Right lobe of liver (tissue), 4 donors: ENCODE measurements around the gene AGR3.

Experiments used
- POLR2A ChIP-seq: fragments of 450-650 bp; IDR thresholded peaks from one replicate; pipeline ENCODE4 v1.6.1; 2017; ENCODE audit warnings: antibody characterized with exemption, mild to moderate bottlenecking
- TF ChIP-seq, protein P1 (sequence below), 4 donors: fragments of 200-600 bp in 3 of 4; fragments of 450-650 bp in 1 of 4; IDR thresholded peaks; one replicate each; pipeline versions ENCODE4 v1.5.1 to v1.8.0; 2016 to 2022; ENCODE audit warnings: antibody characterized with exemption in 4 of 4, mild to moderate bottlenecking in 2 of 4
- donor health status: DM: no; HTN: no; CAD: no.
- donor health status: DM: no; HTN: no; CAD: no.
- donor health status: DM: no; HTN: yes; CAD: no.

DNA sequence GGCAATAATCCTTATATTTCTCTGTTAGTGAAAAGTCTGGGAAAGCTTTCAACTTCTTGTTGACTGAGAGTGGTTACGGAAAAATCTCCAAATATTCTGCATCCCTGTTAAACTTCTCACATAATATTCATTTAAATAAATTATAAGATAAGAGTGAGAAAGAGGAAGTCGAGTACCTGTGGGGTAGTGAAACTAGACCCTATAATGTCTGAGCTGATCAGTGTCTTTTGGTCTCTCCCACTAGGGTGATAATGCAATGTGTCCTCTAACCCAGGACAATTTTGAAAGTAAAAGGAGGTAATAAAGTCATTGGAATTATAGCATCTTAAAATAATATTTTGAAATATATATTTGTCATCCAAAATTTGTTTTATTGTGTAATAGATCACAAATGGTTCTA, 2.1 kb upstream of the AGR3 start:
- TF ChIP-seq, protein P1, sequence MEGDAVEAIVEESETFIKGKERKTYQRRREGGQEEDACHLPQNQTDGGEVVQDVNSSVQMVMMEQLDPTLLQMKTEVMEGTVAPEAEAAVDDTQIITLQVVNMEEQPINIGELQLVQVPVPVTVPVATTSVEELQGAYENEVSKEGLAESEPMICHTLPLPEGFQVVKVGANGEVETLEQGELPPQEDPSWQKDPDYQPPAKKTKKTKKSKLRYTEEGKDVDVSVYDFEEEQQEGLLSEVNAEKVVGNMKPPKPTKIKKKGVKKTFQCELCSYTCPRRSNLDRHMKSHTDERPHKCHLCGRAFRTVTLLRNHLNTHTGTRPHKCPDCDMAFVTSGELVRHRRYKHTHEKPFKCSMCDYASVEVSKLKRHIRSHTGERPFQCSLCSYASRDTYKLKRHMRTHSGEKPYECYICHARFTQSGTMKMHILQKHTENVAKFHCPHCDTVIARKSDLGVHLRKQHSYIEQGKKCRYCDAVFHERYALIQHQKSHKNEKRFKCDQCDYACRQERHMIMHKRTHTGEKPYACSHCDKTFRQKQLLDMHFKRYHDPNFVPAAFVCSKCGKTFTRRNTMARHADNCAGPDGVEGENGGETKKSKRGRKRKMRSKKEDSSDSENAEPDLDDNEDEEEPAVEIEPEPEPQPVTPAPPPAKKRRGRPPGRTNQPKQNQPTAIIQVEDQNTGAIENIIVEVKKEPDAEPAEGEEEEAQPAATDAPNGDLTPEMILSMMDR (IDR thresholded peaks at IDR 0.05) = no peak
- TF ChIP-seq POLR2A = no peak
